Mesenchymal stem cell (in vitro differentiated cells and primary cell): ENCODE measurements around the gene STON2.
"Not testable (repeated sequence)": the region's sequence is repeated elsewhere in the genome, so short reads cannot be mapped to it uniquely, and the experiment has no call there.

Experiments
- DNase-seq: peaks from one replicate; pipeline ENCODE4 v3.0.0-alpha.2; 2013
- H2AFZ ChIP-seq: one replicate; pipeline ENCODE4 v1.6.1; 2013; ENCODE audit warnings: low read depth, mild to moderate bottlenecking, control low read depth, inconsistent platforms, low read length, moderate library complexity
- H2AK5ac ChIP-seq: 2 replicates; pipeline ENCODE4 v1.6.1; 2013; ENCODE audit warnings: low read length, moderate library complexity, mild to moderate bottlenecking, inconsistent platforms; ENCODE audit not compliant: severe bottlenecking
- H2BK120ac ChIP-seq: one replicate; pipeline ENCODE4 v1.6.1; 2013; ENCODE audit warnings: low read depth, mild to moderate bottlenecking, inconsistent platforms, low read length, moderate library complexity
- H2BK12ac ChIP-seq, 2 experiments: one replicate each; pipeline ENCODE4 v1.6.1; 2013; ENCODE audit warnings: inconsistent platforms in 2 of 2, low read length in 2 of 2, mild to moderate bottlenecking in 2 of 2, moderate library complexity in 2 of 2, control low read depth in 1 of 2
- H2BK15ac ChIP-seq: one replicate; pipeline ENCODE4 v1.6.1; 2013; ENCODE audit warnings: mild to moderate bottlenecking, low read depth, inconsistent platforms; ENCODE audit not compliant: poor library complexity, severe bottlenecking
- H2BK5ac ChIP-seq: 2 replicates; pipeline ENCODE4 v1.6.1; 2013; ENCODE audit warnings: low read depth, mild to moderate bottlenecking, low read length, control low read depth, inconsistent platforms; ENCODE audit not compliant: poor library complexity, severe bottlenecking
- H3K14ac ChIP-seq, 2 experiments: one replicate each; pipeline ENCODE4 v1.6.1; 2013; ENCODE audit warnings: inconsistent platforms in 2 of 2, low read length in 2 of 2, control low read depth in 1 of 2, mild to moderate bottlenecking in 1 of 2, moderate library complexity in 1 of 2
- H3K18ac ChIP-seq, 2 experiments: one replicate each; pipeline ENCODE4 v1.6.1; 2013; ENCODE audit warnings: inconsistent platforms in 2 of 2, low read length in 2 of 2, control low read depth in 1 of 2, low read depth in 1 of 2, mild to moderate bottlenecking in 1 of 2
- H3K23ac ChIP-seq, 2 experiments: one replicate each; pipeline ENCODE4 v1.6.1; 2013; ENCODE audit warnings: inconsistent platforms in 2 of 2, low read length in 2 of 2, mild to moderate bottlenecking in 2 of 2, moderate library complexity in 2 of 2, control low read depth in 1 of 2
- H3K27ac ChIP-seq: 2 replicates; pipeline ENCODE4 v1.5.1; 2013; ENCODE audit warnings: mild to moderate bottlenecking, moderate library complexity, low read length, control low read depth, inconsistent platforms; ENCODE audit not compliant: poor library complexity, severe bottlenecking
- H3K27me3 ChIP-seq, 2 experiments: 2 replicates each; pipeline versions ENCODE4 v1.6.1 to v1.7.0; 2013; ENCODE audit warnings: low read length in 2 of 2, mild to moderate bottlenecking in 2 of 2, moderate library complexity in 2 of 2, control low read depth in 1 of 2, inconsistent platforms in 1 of 2; ENCODE audit not compliant: control insufficient read depth in 1 of 2, insufficient read depth in 1 of 2
- H3K36me3 ChIP-seq, 2 experiments: 2 replicates each; pipeline versions ENCODE4 v1.6.1 to v1.7.0; 2013; ENCODE audit warnings: low read length in 2 of 2, control low read depth in 1 of 2, inconsistent platforms in 1 of 2, low read depth in 1 of 2, mild to moderate bottlenecking in 1 of 2; ENCODE audit not compliant: insufficient read depth in 2 of 2, control insufficient read depth in 1 of 2
- H3K4ac ChIP-seq, 2 experiments: one replicate each; pipeline ENCODE4 v1.6.1; 2013; ENCODE audit warnings: inconsistent platforms in 2 of 2, low read length in 2 of 2, mild to moderate bottlenecking in 2 of 2, moderate library complexity in 2 of 2, control low read depth in 1 of 2, low read depth in 1 of 2
- H3K4me1 ChIP-seq: 2 replicates; pipeline ENCODE4 v1.6.1; 2013; ENCODE audit warnings: low read depth, low read length, control low read depth; ENCODE audit not compliant: control insufficient read depth, insufficient read depth
- H3K4me2 ChIP-seq: 2 replicates; pipeline ENCODE4 v1.6.1; 2013; ENCODE audit warnings: low read length, mild to moderate bottlenecking, inconsistent platforms; ENCODE audit not compliant: poor library complexity, severe bottlenecking
- H3K4me3 ChIP-seq, 2 experiments: 2 replicates each; pipeline versions ENCODE4 v1.5.1 to v1.7.0; 2013; ENCODE audit warnings: low read length in 2 of 2, mild to moderate bottlenecking in 2 of 2, control low read depth in 1 of 2, low read depth in 1 of 2; ENCODE audit not compliant: insufficient read depth in 1 of 2
- H3K79me1 ChIP-seq: replicated peaks from 2 replicates; pipeline ENCODE4 v1.6.1; 2013; ENCODE audit warnings: mild to moderate bottlenecking, control low read depth, low read length, inconsistent platforms; ENCODE audit not compliant: poor library complexity, severe bottlenecking
- H3K9ac ChIP-seq: 2 replicates; pipeline ENCODE4 v1.7.0; 2013; ENCODE audit warnings: mild to moderate bottlenecking, low read length, moderate library complexity
- H3K9me3 ChIP-seq: 2 replicates; pipeline ENCODE4 v1.7.0; 2013; ENCODE audit warnings: mild to moderate bottlenecking, low read length; ENCODE audit not compliant: control insufficient read depth
- H4K8ac ChIP-seq: one replicate; pipeline ENCODE4 v1.6.1; 2013; ENCODE audit warnings: inconsistent platforms, mild to moderate bottlenecking, low read length, moderate library complexity
- H4K91ac ChIP-seq: one replicate; pipeline ENCODE4 v1.6.1; 2013; ENCODE audit warnings: mild to moderate bottlenecking, low read length, inconsistent platforms
- WGBS: methylation state at CpG from one replicate; pipeline ENCODE4 v1.1.7; 2013; ENCODE audit warnings: mixed read lengths; 5-methylcytosine and 5-hydroxymethylcytosine counted together

Gene STON2

DNA sequence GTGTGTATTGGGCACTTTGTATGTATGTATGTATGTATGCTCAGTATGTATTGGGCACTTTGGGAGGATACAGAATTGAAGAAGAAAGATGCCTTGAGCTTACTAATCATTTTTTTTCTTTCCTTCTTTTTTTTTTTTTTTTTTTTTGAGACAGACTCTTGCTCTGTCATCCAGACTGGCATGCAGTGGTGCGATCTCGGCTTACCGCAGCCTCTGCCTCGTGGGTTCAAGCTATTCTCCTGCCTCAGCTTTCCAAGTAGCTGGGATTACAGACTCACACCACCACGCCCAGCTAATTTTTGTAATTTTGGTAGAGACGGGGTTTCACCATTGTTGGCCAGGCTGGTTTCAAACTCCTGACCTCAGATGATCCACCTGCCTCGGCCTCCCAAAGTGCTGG, 176.3 kb downstream of the STON2 start:
- H2AFZ ChIP-seq, DNase-seq, H3K36me3 ChIP-seq, H3K18ac ChIP-seq, H3K4me2 ChIP-seq, H3K27me3 ChIP-seq, H3K27ac ChIP-seq, H3K23ac ChIP-seq, H2BK12ac ChIP-seq, H4K8ac ChIP-seq, H4K91ac ChIP-seq, H2BK15ac ChIP-seq, H3K9me3 ChIP-seq, H3K9ac ChIP-seq, H3K79me1 ChIP-seq, H2BK120ac ChIP-seq, H3K4me1 ChIP-seq, H2BK5ac ChIP-seq, H3K4me3 ChIP-seq, H3K4ac ChIP-seq, H2AK5ac ChIP-seq, H3K14ac ChIP-seq: not testable (repeated sequence)
- 95% methylated on average over 4 of the region's 7 CpGs for WGBS

DNA sequence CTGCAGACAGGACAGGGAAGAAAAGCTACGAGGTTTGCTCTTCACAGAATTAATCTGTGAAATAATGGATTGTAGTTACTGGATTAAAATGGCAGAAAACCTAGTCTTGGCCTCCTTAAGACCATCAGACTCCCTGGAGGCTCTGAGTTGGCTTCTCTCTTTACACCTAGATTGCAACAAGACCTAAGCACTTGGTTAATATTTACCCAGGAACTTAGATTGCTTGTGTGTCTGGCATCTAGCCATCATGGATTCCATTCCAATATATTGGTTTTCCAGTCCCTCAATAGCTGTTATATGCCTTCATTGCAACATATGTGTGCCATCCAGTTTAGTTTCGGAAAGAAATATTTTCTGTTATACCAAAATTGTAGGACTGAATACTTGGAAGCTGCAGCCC, 177.4 kb downstream of the STON2 start:
- Histone ChIP-seq H3K4me1 (no peaks in the 10 kb centered on the region), H3K18ac (no peak overlapping the region), H2BK120ac (no peak overlapping the region), H3K4me3 (no peak overlapping the region), H2AFZ (no peak overlapping the region), H3K14ac (no peak overlapping the region), H4K8ac (no peak overlapping the region), H3K9ac (no peak overlapping the region), H2BK15ac (no peak overlapping the region), H3K4ac (no peak overlapping the region), H3K79me1 (no peaks in the 10 kb centered on the region), H3K27ac (no peak overlapping the region), H3K23ac (no peak overlapping the region), H3K9me3 (no peaks in the 10 kb centered on the region), H2AK5ac (no peak overlapping the region), H2BK5ac (no peak overlapping the region), H3K36me3 (no peaks in the 10 kb centered on the region), H2BK12ac (no peak overlapping the region), H4K91ac (no peak overlapping the region), H3K4me2 (no peak overlapping the region), H3K27me3 (no peaks in the 10 kb centered on the region)
- no peak for DNase-seq
- no CpG with 5 or more reads among the region's 2 CpGs for WGBS

DNA sequence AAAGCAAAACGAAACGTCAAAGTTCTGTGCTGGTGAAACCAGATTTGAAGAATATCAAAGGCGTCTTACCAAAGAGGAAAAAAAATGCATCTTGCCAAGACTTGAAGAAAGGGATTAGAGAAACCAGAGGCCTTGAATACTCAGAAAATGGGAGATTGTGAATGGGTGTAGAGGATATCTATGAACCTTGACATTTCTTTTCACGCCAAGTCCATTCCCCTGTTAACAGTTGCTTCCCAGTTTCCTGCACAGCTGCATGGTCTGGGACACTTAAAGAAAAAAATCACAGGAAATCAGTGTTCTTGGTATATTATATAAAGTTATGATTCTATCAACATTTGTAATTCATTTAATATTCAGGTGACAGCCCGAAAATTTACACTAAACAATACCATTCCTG, 178.0 kb downstream of the STON2 start:
- Histone ChIP-seq H3K14ac (no peak overlapping the region), H2BK120ac (no peak overlapping the region), H3K18ac (no peak overlapping the region), H2BK15ac (no peak overlapping the region), H3K9me3 (no peaks in the 10 kb centered on the region), H2AK5ac (no peak overlapping the region), H2BK12ac (no peak overlapping the region), H2AFZ (no peak overlapping the region), H4K8ac (no peak overlapping the region), H3K4me1 (peaks cover 2% of the 10 kb centered on the region), H3K79me1 (peaks cover 2% of the 10 kb centered on the region), H3K36me3 (no peaks in the 10 kb centered on the region), H3K4me2 (no peak overlapping the region), H3K27me3 (no peaks in the 10 kb centered on the region), H3K23ac (no peak overlapping the region), H4K91ac (no peak overlapping the region), H2BK5ac (no peak overlapping the region), H3K4me3 (peak overlapping the region in 1 of 2 experiments; percentile 88), H3K27ac (no peak overlapping the region), H3K9ac (peak overlapping the region; percentile 100), H3K4ac (no peak overlapping the region)
- WGBS: 88% methylated on average over 4 of the region's 5 CpGs
- DNase-seq: no peak

- Histone ChIP-seq H3K14ac (no peak overlapping the region), H3K4me1 (peaks cover 2% of the 10 kb centered on the region), H2AK5ac (no peak overlapping the region), H3K23ac (no peak overlapping the region), H3K9me3 (no peaks in the 10 kb centered on the region), H4K91ac (no peak overlapping the region), H2BK15ac (no peak overlapping the region), H2BK120ac (no peak overlapping the region), H3K27ac (peak overlapping the region; percentile 100), H3K9ac (peak overlapping the region; percentile 100), H2BK12ac (no peak overlapping the region), H3K79me1 (peaks cover 2% of the 10 kb centered on the region), H3K27me3 (no peaks in the 10 kb centered on the region), H3K4me3 (peak overlapping the region in 1 of 2 experiments; percentile 88), H3K4ac (peak overlapping the region; percentile 34 to 98), H2AFZ (no peak overlapping the region), H3K4me2 (peak overlapping the region; percentile 75), H3K18ac (peak overlapping the region; percentile 42 to 100), H2BK5ac (peak overlapping the region; percentile 100), H3K36me3 (peaks cover 0 to 3% of the 10 kb centered on the region in 2 experiments), H4K8ac (peak overlapping the region; percentile 78)
- no peak for DNase-seq
- WGBS: 45% methylated on average over 16 of the region's 16 CpGs
Observed at GRCh38 chr14:81221579-81222102, 178.5 kb downstream of the STON2 start.
